MCF 10A (cell line): Measurements from ENCODE around the gene PTPRM. TPM values are rescaled to one million over a fixed set of nuclear protein-coding genes. Genes with fewer than 3 reads are reported as not detected.

ENCODE experiments used
- BruUV-seq: library from RNA; stranded (reverse); fragments of 400-500 nt; replicated peaks from 2 replicates; lab custom pipeline; 2021; lab: Mats Ljungman, UMichigan
- CTCF ChIA-PET: fragments of 300-600 bp; sonication (Branson Sonifier 250); formaldehyde crosslinking; extraction: SDS; loops from one replicate; lab custom pipeline; 2021; ENCODE audit warnings: antibody characterized with exemption, inconsistent platforms; lab: Yijun Ruan, JAX
- POLR2A ChIA-PET: fragments of 300-600, 350-650 bp; sonication (Branson Sonifier 250); formaldehyde crosslinking; extraction: SDS; loops from one replicate; lab custom pipeline; 2020; ENCODE audit warnings: antibody characterized with exemption, inconsistent platforms; lab: Yijun Ruan, JAX
- DNase-seq: peaks from one replicate; pipeline ENCODE4 v3.0.0-alpha.2; 2018; ENCODE audit not compliant: unreplicated experiment
- H3K27ac Mint-ChIP-seq: one replicate; pipeline ENCODE4 v1.8.0; 2022; ENCODE audit warnings: mild to moderate bottlenecking, low read depth, mixed read lengths; ENCODE audit not compliant: unreplicated experiment
- H3K27me3 Mint-ChIP-seq: one replicate; pipeline ENCODE4 v1.8.0; 2022; ENCODE audit warnings: mixed read lengths; ENCODE audit not compliant: insufficient read depth, unreplicated experiment
- H3K36me3 Mint-ChIP-seq: one replicate; pipeline ENCODE4 v1.8.0; 2022; ENCODE audit warnings: mild to moderate bottlenecking, moderate library complexity, mixed read lengths; ENCODE audit not compliant: insufficient read depth, unreplicated experiment
- H3K4me1 Mint-ChIP-seq: one replicate; pipeline ENCODE4 v1.8.0; 2022; ENCODE audit warnings: mixed read lengths; ENCODE audit not compliant: insufficient read depth, unreplicated experiment
- H3K4me3 Mint-ChIP-seq: one replicate; pipeline ENCODE4 v1.8.0; 2022; ENCODE audit warnings: mild to moderate bottlenecking, moderate library complexity, mixed read lengths; ENCODE audit not compliant: unreplicated experiment
- H3K9me3 Mint-ChIP-seq: one replicate; pipeline ENCODE4 v1.8.0; 2022; ENCODE audit warnings: mixed read lengths; ENCODE audit not compliant: unreplicated experiment
- intact Hi-C: fragments of 100-400 bp; cut with micrococcal nuclease; formaldehyde crosslinking; loops from 2 replicates; pipeline ENCODE4 v1.14.1; 2022
- total RNA-seq: library from RNA; stranded (reverse); gene quantifications from 2 replicates; pipeline ENCODE4 v1.2.3, GENCODE V29; 2022
- TF ChIP-seq, protein P1 (sequence below): fragments of 200-600 bp; IDR thresholded peaks from one replicate; pipeline ENCODE4 v1.8.0; 2022; ENCODE audit warnings: antibody characterized with exemption, mild to moderate bottlenecking; ENCODE audit not compliant: unreplicated experiment

Gene PTPRM
- total RNA-seq, 1 experiment from 2014 or later: 82.8 TPM

DNA sequence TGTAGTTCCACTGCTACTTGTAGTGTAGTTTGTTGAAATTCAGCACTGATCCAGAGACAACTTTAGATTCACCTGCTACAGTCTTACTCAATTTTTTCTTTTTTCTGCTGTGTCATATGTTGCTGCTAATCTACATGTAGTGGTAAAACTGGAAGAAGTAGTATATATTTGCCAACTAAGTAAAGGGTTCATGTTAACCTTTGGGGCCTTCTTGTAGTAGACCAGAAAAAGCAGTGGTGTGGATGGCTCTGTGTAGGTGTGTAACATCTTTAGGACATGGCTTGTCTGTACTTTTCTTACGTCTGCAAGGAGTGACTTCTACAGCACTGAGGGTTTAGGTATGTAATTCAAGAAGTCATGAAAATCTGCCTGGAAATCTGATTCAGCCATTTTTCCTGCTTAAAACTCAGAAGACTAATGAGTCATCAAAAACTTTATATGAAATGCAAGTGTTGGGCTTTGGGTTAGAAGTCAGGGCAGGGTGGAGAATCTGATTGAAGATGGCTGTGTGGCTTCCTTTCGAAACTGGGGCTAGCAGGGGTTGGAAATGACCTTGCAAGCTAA lies 8.4 kb downstream of the PTPRM start:
- TF ChIP-seq, protein P1, sequence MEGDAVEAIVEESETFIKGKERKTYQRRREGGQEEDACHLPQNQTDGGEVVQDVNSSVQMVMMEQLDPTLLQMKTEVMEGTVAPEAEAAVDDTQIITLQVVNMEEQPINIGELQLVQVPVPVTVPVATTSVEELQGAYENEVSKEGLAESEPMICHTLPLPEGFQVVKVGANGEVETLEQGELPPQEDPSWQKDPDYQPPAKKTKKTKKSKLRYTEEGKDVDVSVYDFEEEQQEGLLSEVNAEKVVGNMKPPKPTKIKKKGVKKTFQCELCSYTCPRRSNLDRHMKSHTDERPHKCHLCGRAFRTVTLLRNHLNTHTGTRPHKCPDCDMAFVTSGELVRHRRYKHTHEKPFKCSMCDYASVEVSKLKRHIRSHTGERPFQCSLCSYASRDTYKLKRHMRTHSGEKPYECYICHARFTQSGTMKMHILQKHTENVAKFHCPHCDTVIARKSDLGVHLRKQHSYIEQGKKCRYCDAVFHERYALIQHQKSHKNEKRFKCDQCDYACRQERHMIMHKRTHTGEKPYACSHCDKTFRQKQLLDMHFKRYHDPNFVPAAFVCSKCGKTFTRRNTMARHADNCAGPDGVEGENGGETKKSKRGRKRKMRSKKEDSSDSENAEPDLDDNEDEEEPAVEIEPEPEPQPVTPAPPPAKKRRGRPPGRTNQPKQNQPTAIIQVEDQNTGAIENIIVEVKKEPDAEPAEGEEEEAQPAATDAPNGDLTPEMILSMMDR: no peak
- ChIA-PET CTCF (interaction anchor here (0.7 to 2.1 kb wide), 6 partner anchors 9 to 814 kb away, joined by 3 to 8 read pairs (median 4); partner anchors contain the start of gene PTPRM), POLR2A (interaction anchor here (0.6 to 1.8 kb wide), 7 partner anchors 8 to 303 kb away, joined by 3 to 4 read pairs (median 4); partner anchors contain the start of gene PTPRM)
- Mint-ChIP-seq H3K4me3 (peak overlapping the region; percentile 3), H3K36me3 (no peaks in the 10 kb centered on the region), H3K4me1 (peaks cover 39% of the 10 kb centered on the region), H3K27me3 (no peaks in the 10 kb centered on the region), H3K27ac (peak overlapping the region; percentile 53), H3K9me3 (no peaks in the 10 kb centered on the region)
- peak; percentile 59 for DNase-seq
- intact Hi-C loops: no loop called here
- BruUV-seq: no TSS peak

- no peaks in the 10 kb centered on the region for H3K9me3 Mint-ChIP-seq
- intact Hi-C loops: no loop called here
- H3K4me3 Mint-ChIP-seq: peak overlapping the region; percentile 3
- POLR2A ChIA-PET: interaction anchor here (0.6 to 1.8 kb wide), 8 partner anchors 8 to 373 kb away, joined by 3 to 4 read pairs (median 4); partner anchors contain the start of gene PTPRM
- peaks cover 37% of the 10 kb centered on the region for H3K4me1 Mint-ChIP-seq
- DNase-seq: no peak
- BruUV-seq: no TSS peak
- H3K27ac Mint-ChIP-seq: peak overlapping the region; percentile 53
- TF ChIP-seq, protein P1: no peak
- CTCF ChIA-PET: interaction anchor here (0.5 to 2.1 kb wide), 7 partner anchors 9 to 904 kb away, joined by 3 to 8 read pairs (median 4); partner anchors contain the start of gene PTPRM
- H3K36me3 Mint-ChIP-seq: no peaks in the 10 kb centered on the region
- H3K27me3 Mint-ChIP-seq: no peaks in the 10 kb centered on the region
Observed at GRCh38 chr18:7576077-7576476, 9.0 kb downstream of the PTPRM start.

GRCh38 chr18:7576685-7577084 lies 9.6 kb downstream of the PTPRM start:
- intact Hi-C loops: no loop called here
- BruUV-seq: no TSS peak
- CTCF ChIA-PET: interaction anchor here (0.5 to 2.1 kb wide), 8 partner anchors 10 to 903 kb away, joined by 3 to 8 read pairs (median 4); partner anchors contain the start of gene PTPRM
- Mint-ChIP-seq H3K4me1 (peaks cover 37% of the 10 kb centered on the region), H3K4me3 (no peak overlapping the region), H3K27ac (peak overlapping the region; percentile 53), H3K27me3 (no peaks in the 10 kb centered on the region), H3K9me3 (no peaks in the 10 kb centered on the region), H3K36me3 (no peaks in the 10 kb centered on the region)
- peak; percentile 26 for DNase-seq
- TF ChIP-seq, protein P1: no peak
- POLR2A ChIA-PET: interaction anchor here (0.6 to 1.8 kb wide), 9 partner anchors 9 to 372 kb away, joined by 3 to 4 read pairs (median 4); partner anchors contain the start of gene PTPRM

- DNase-seq: no peak
- ChIA-PET CTCF (interaction anchor here (0.7 kb wide), 1 partner anchor 1579 kb away, joined by 3 read pairs; no protein-coding TSS in a partner anchor), POLR2A (no interaction called here)
- no peak overlapping the region for H3K27ac Mint-ChIP-seq
- TF ChIP-seq, protein P1: no peak
- peaks cover 36% of the 10 kb centered on the region for H3K4me1 Mint-ChIP-seq
- H3K27me3 Mint-ChIP-seq: no peaks in the 10 kb centered on the region
- no peaks in the 10 kb centered on the region for H3K36me3 Mint-ChIP-seq
- intact Hi-C loops: no loop called here
- H3K4me3 Mint-ChIP-seq: no peak overlapping the region
- no TSS peak for BruUV-seq
- no peaks in the 10 kb centered on the region for H3K9me3 Mint-ChIP-seq
Observed at GRCh38 chr18:7577706-7578105, 10.6 kb downstream of the PTPRM start.
